ENCODE data around the gene ROBO3. TPM values are rescaled to one million over a fixed set of nuclear protein-coding genes. Genes with fewer than 3 reads are reported as not detected.

ROBO3 gene
- total and polyA plus RNA-seq, 2 of the 8 experiments (the other 6 are each of a cell fraction or from before 2014, with no cell fraction given), result 12.1 to 24.6 TPM

GRCh38 chr11:124837491-124837856 is 27.8 kb upstream of the ROBO3 start:
- peaks cover 2% of the 10 kb centered on the region; the same call in 1 of the 2 replicates for H3K23me2 ChIP-seq (ENCODE audit: low read depth, low read length)
- POLR2A ChIA-PET (ENCODE audit: partially characterized antibody), result interaction anchor here (0.8 to 2.1 kb wide), 3 partner anchors 38 to 47 kb away, joined by 3 to 5 read pairs (median 3); partner anchors contain the start of gene MSANTD2
- FAIRE-seq (peak; percentile 86), DNase-seq (ENCODE audit: low read depth in 1 of 2, low spot score in 2 of 2) (peak in 1 of 2 experiments; percentile 52)
- no peak overlapping the region for H2AFZ ChIP-seq (ENCODE audit: low read length)
- no peak overlapping the region for H4K8ac ChIP-seq (ENCODE audit: extremely low read depth, insufficient read depth, low read length)
- H2BK12ac ChIP-seq (ENCODE audit: low read depth, low read length), result no peak overlapping the region
- peaks cover 46 to 58% (median 53%) of the 10 kb centered on the region in 4 experiments for H3K27me3 ChIP-seq (replicated peaks in 1 of 4; ENCODE audit: control insufficient read depth in 3 of 4, extremely low read depth in 1 of 4, insufficient read depth in 3 of 4, low read length in 3 of 4)
- H2BK120ac ChIP-seq (replicated peaks; ENCODE audit: low read depth, low read length), result no peak overlapping the region
- no peak overlapping the region for H2BK5ac ChIP-seq (ENCODE audit: low read depth, low read length)
- H3K9ac ChIP-seq (replicated peaks in 1 of 4; ENCODE audit: extremely low read depth in 1 of 4, low read depth in 3 of 4, low read length in 3 of 4), result no peak overlapping the region
- peaks cover 0 to 11% (median 3%) of the 10 kb centered on the region in 4 experiments; a peak in 6 of 7 replicates for H3K4me1 ChIP-seq (replicated peaks in 1 of 4; ENCODE audit: control insufficient read depth in 3 of 4, insufficient read depth in 4 of 4, low read length in 3 of 4)
- no peak overlapping the region for H3K4me2 ChIP-seq (ENCODE audit: insufficient read depth in 1 of 2, low read depth in 2 of 2, low read length in 2 of 2)
- no peak overlapping the region for H2AK5ac ChIP-seq (ENCODE audit: low read depth, low read length)
- no peak overlapping the region for H3K14ac ChIP-seq (ENCODE audit: insufficient read length)
- peaks cover 0 to 5% (median 0%) of the 10 kb centered on the region in 4 experiments; a peak in 1 of 8 replicates for H3K36me3 ChIP-seq (ENCODE audit: control insufficient read depth in 2 of 4, insufficient read depth in 4 of 4, low read length in 3 of 4)
- no peak for TF ChIP-seq CHD1 (IDR thresholded peaks at IDR 0.05; ENCODE audit: low read depth, low read length)
- peak in 2 of 3 experiments; percentile 71 to 74; a peak in 3 of 4 replicates for TF ChIP-seq CTCF (IDR thresholded peaks at IDR 0.05; ENCODE audit: control extremely low read depth in 1 of 3, insufficient read depth in 1 of 3, low read depth in 1 of 3, low read length in 3 of 3)
- TF ChIP-seq TEAD4 (IDR thresholded peaks at IDR 0.05; ENCODE audit: low read depth, low read length), result 0 out of 2 replicates have a peak, but pooled peaks have one; percentile 15
- TF ChIP-seq RXRA (IDR thresholded peaks at IDR 0.05; ENCODE audit: insufficient read depth, low read depth, low read length), result no peak
- no peak for TF ChIP-seq SRF (IDR thresholded peaks at IDR 0.05; ENCODE audit: low read depth, low read length)
- no peak for TF ChIP-seq GABPA (IDR thresholded peaks at IDR 0.05; ENCODE audit: borderline replicate concordance, insufficient read depth, low read length)
- TF ChIP-seq RAD21 (IDR thresholded peaks at IDR 0.05 in 1 of 2, conservative IDR thresholded peaks at IDR 0.05 in 1 of 2; ENCODE audit: low read depth in 2 of 2, low read length in 2 of 2), result peak; percentile 58 to 69
- no peak for TF ChIP-seq KDM5A (IDR thresholded peaks at IDR 0.05; ENCODE audit: low read length)
- no peak overlapping the region for H3K23ac ChIP-seq (ENCODE audit: insufficient read length)
- H3K79me1 ChIP-seq (ENCODE audit: low read depth, low read length), result no peaks in the 10 kb centered on the region
- H3K4ac ChIP-seq (replicated peaks; ENCODE audit: insufficient read length, low read depth, low read length), result no peak overlapping the region
- H3K9me3 ChIP-seq (ENCODE audit: insufficient read depth in 2 of 2, low read depth in 1 of 2, low read length in 1 of 2), result no peaks in the 10 kb centered on the region
- no peak overlapping the region for H4K5ac ChIP-seq (ENCODE audit: insufficient read length, low read depth, low read length)
- no peak overlapping the region for H4K91ac ChIP-seq (replicated peaks; ENCODE audit: insufficient read length, low read length)
- H3K4me3 ChIP-seq (ENCODE audit: extremely low read depth in 1 of 4, insufficient read depth in 2 of 4, low read depth in 3 of 4, low read length in 4 of 4), result no peak overlapping the region
- no peaks in the 10 kb centered on the region for H3K79me2 ChIP-seq (ENCODE audit: control insufficient read depth in 1 of 2, insufficient read depth in 2 of 2, low read length in 2 of 2)
- no peak overlapping the region for H3K27ac ChIP-seq (ENCODE audit: low read depth, low read length)
- no peak overlapping the region for H3K56ac ChIP-seq (replicated peaks; ENCODE audit: insufficient read length, low read depth, low read length)
- 25% methylated on average over 3 of the region's 3 CpGs; no CpG with 5 or more reads in 1 of the 2 experiments for WGBS, 2 experiments (ENCODE audit: extremely low coverage in 1 of 2, insufficient coverage in 1 of 2, insufficient read length in 1 of 2, insufficient replicate concordance in 2 of 2, low coverage in 1 of 2, low lambda C conversion rate in 2 of 2, missing lambda C conversion rate in 1 of 2)
- no peak overlapping the region for H3K18ac ChIP-seq (ENCODE audit: extremely low read depth, low read length)
- H2BK15ac ChIP-seq (ENCODE audit: low read length), result no peak overlapping the region
- CTCF ChIA-PET (ENCODE audit: partially characterized antibody), result interaction anchor here (0.6 to 8.3 kb wide), 62 partner anchors 9 to 1019 kb away, joined by 3 to 108 read pairs (median 6); partner anchors contain the start of genes MSANTD2, NRGN, ROBO3 and SLC37A2
- no peak overlapping the region for H2BK20ac ChIP-seq (ENCODE audit: low read length)
- peaks cover 7 to 23% of the 10 kb centered on the region in 2 experiments for H4K20me1 ChIP-seq (replicated peaks in 1 of 2; ENCODE audit: control insufficient read depth in 1 of 2, insufficient read depth in 2 of 2, low read length in 2 of 2)

All from H1 (cell line).